HG02588 (cell line): Measurements from ENCODE around the gene ABCC6.
"Not testable (repeated sequence)": the region's sequence is repeated elsewhere in the genome, so short reads cannot be mapped to it uniquely, and the experiment has no call there.

ENCODE experiments used
- ATAC-seq: cut with Tn5 transposase; IDR thresholded peaks from one replicate; pipeline ENCODE4 v1.9.1; 2021; ENCODE audit warnings: mild to moderate bottlenecking, moderate library complexity; ENCODE audit not compliant: unreplicated experiment

The ABCC6 gene

GRCh38 chr16:16190966-16191365, 32.3 kb downstream of the ABCC6 start:
- ATAC-seq = not testable (repeated sequence)

DNA sequence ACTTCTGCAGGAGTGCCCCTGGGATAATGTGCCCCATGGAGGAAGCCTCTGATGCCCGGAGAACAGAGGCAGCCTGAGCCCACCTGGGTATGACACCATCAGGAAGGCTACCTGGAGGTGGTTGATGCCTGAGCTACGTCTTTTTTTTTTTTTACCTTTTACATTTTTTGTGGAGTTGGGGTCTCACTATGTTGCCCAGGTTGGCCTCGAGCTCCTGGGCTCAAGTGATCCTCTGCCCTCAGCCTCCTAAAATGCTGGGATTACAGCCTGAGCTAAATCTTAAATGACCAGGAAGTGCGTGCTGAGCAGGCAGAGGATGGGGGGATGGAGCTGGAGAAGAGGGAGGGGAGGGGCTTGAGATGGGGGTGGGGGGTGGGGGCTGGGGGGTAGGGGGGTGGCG, 32.7 kb downstream of the ABCC6 start:
- ATAC-seq = no peak

GRCh38 chr16:16189842-16190241, 33.5 kb downstream of the ABCC6 start:
- ATAC-seq = no peak

GRCh38 chr16:16188827-16189226, 34.5 kb downstream of the ABCC6 start:
- ATAC-seq = no peak

GRCh38 chr16:16186820-16187219, 36.5 kb downstream of the ABCC6 start:
- ATAC-seq = no peak

DNA sequence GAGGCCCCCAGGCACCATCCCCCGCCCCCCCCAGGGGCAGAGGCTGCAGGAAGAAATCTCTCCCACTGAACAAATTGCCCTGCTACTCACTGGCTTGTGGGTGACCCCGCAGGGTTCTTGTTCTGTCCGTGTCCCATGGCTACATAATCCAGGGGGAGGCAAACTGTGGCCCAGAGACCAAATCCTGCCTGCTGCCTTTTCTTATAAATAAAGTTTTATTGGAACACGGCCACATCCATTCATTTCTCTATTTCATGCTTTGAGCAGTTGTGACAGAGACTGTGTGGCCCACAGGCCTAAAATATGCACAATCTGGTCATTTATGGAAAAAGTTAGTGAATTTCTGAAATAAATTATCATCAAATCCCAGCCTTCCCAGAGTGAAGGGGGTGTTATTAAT, 38.2 kb downstream of the ABCC6 start:
- no peak for ATAC-seq

GRCh38 chr16:16184594-16184993, 38.7 kb downstream of the ABCC6 start:
- ATAC-seq = no peak

- ATAC-seq = no peak
These were observed 39.7 kb downstream of the ABCC6 start for GRCh38 chr16:16183562-16183961.

DNA sequence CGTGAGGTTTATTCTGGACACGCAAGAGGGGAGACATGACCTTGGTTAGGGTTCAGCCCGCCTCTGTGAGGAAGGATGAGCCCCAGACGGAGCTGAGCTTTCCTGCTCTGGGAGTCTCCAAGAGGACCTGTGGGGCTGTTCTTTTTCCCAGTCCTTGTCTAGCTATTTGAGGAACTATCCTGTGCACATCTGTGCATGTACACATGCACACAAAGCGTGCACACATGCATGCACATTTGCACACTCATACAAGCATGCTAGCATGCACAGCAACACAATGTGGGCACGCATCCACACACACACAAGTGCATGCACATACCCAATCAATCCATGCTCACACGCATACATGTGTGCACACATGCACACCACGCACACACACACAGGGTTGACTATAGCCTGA, 40.4 kb downstream of the ABCC6 start:
- no peak for ATAC-seq

DNA sequence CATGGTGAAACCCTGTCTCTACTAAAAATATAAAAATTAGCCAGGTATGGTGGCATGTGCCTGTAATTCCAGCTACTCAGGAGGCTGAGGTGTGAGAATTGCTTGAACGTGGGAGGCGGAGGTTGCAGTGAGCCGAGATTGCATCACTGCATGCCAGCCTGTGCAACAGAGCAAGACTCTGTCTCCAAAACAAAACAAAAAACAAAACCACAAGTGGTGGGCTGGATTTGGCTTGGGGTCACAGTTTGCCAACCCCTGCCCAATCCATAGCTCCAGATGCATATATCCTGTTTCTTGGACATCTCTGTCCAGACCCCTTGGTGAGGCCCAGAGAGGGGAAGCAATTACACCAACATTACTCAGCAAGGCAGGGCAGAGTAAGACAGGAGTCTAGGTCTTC, 41.5 kb downstream of the ABCC6 start:
- ATAC-seq = not testable (repeated sequence)

DNA sequence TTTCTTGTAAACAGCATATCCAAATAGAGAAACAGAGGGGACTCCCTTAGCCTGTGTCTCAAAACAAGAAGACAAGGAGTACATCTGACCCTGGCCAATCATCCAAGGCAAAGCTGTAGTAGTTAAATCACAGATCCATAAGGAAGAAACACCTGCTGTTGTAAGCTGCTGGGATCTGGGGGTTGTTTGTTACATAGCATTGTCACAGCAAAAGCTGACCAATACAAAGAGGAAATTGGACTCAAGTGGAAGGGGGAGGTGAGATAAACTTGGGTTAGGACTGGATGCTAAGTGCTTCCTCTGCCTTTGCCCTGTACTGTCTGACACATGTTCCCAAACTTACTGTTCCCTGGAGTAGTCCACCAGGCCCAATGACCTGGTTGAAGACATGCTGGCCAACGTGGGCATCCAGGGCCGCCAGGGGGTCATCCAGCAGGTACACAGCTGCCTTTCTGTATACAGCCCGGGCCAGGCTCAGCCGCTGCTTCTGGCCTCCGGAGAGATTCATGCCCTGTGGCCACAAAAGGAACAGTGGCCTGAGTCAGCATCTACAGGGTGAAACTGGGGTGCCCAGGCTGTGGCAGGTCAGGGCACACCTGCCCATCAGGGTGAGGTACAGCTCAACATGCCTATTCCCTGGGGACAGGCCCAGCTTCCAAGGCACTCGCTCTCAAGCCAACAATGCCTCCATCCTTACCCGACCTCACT, 44.7 kb downstream of the ABCC6 start:
- ATAC-seq = no peak

DNA sequence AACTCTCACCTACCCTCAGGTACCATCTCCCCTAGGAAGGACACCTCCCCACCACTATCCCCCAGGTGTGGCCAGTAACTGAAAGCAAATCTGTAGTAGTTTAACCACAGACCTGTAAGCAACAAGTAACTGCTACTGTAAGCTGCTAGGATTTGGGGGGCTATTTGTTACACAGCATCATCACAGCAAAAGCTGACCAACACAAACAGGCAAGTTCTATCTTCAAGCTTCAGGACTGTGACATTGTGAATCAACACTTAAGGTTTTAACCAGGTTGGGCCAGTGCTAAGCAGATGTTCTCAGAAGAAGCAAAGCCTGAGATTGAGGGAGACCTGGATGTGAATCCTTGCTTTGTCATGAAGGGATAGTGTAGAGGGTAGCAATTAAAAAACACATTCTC, 47.0 kb downstream of the ABCC6 start:
- ATAC-seq = no peak

DNA sequence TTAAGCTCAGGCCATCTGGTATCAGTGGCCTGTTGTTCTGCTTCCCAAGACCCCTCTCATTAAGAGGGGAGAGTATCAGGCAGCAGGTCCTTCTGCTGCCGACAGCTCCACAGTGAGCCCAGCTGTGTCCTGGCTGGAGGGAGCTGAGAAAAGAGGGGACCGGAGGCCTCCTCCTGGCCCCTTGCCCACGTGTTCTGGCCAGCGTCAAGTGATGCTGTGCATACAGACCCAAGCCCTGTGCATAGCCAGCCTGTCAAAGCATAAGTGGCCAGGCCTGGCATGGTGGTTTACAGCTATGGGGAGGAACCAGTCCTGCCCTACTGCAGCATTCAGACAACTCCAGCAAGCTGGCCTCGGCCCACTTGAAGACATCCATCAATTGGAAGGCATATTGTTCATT, 48.0 kb downstream of the ABCC6 start:
- no peak for ATAC-seq

- no peak for ATAC-seq
These were observed 50.3 kb downstream of the ABCC6 start for GRCh38 chr16:16172991-16173390.

GRCh38 chr16:16171332-16171919, 51.9 kb downstream of the ABCC6 start:
- ATAC-seq = no peak

- no peak for ATAC-seq
These were observed 53.7 kb downstream of the ABCC6 start for GRCh38 chr16:16169615-16170014.

DNA sequence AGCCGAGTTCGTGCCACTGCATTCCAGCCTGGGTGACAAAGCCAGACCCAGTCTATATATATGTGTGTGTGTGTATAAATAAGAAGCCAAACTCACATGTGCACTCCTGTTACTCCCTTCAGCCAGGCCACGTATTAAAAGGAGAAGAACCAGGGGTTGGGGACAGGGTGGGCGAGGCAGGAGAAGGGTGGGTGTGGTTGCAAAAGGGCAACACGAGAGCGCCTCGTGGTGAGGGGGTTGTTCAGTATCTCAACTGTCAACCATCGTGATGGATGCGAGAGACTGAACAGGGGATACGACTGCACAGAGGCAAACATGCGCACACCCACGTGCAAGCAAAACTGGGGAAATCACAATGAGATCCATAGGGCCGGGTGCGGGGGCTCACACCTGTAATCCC, 54.9 kb downstream of the ABCC6 start:
- no peak for ATAC-seq

DNA sequence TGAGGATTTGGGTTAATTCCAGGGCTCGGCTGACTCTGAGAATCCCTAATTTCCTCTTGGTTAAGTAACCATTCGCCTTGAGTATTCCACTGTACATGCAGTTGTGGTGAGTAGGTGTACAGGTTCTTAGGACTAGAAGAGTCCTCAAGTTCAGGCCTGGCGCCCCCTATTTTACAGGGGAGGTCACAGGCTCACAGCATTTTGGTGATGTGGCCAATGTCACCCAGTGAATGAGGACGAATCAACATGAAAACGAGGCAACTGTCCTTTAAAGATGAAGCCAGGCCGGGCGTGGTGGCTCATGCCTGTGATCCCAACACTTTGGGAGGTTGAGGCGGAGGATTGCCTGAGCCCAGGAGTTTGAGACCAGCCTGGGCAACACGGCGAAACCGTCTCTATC, 55.4 kb downstream of the ABCC6 start:
- ATAC-seq = no peak

DNA sequence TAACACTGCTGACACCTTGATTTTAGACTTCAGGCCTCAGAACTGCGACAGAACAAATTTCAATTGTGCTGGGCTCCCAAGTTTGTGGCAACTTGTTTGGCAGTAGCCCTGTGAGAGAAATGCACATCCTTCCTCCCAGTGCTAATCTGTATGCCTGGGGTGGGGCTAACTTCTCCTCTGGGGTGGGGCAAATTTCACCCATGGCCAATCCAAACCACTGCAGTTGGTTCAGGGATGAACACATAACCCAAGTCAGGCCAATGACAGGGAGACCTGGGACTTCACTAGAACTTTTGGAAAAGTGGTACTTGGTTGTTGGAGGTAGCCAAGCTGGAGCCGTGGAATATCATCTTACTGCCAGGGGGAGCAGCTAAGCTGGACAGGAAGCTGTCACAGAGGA, 56.3 kb downstream of the ABCC6 start:
- no peak for ATAC-seq

GRCh38 chr16:16166085-16166484, 57.2 kb downstream of the ABCC6 start:
- no peak for ATAC-seq

GRCh38 chr16:16164243-16164642, 59.1 kb downstream of the ABCC6 start:
- no peak for ATAC-seq

GRCh38 chr16:16163571-16163970, 59.7 kb downstream of the ABCC6 start:
- no peak for ATAC-seq

DNA sequence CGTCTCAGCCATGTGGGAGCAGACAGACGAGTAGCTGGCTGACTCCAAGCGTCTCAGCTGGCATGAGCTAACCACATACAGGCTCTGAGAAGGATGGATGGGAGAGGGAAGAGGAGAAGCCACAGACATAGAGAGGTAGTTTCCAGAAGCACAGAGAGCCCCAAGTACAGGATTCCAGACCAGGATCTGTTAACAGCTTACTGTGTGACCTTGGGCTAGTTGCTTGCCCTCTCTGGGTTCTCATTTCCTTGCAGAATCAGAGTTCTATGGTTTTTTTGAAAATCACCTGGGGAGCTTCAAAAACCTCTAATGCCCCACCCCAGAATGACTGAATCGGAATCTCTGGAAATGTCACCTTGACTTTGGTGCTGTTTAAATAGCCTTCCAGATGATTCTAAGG, 60.2 kb downstream of the ABCC6 start:
- no peak for ATAC-seq
